Neural progenitor cell (in vitro differentiated cells): ENCODE results near the gene UPK3A. TPM values are rescaled to one million over a fixed set of nuclear protein-coding genes. Genes with fewer than 3 reads are reported as not detected.

Source experiments
- DNase-seq: peaks from one replicate; pipeline ENCODE4 v3.0.0-alpha.2; 2016; ENCODE audit warnings: low spot score
- H2AFZ ChIP-seq: fragments of 200-600 bp; sonication (generic); replicated peaks from 2 replicates; pipeline ENCODE4 v1.6.1; 2016; ENCODE audit warnings: antibody characterized with exemption
- H3F3A ChIP-seq: fragments of 200-600 bp; sonication (generic); 2 replicates; pipeline ENCODE4 v1.6.1; 2016; ENCODE audit warnings: antibody characterized with exemption, low read depth
- H3K27ac ChIP-seq: fragments of 200-600 bp; sonication (generic); 2 replicates; pipeline ENCODE4 v1.5.1; 2016; ENCODE audit warnings: mild to moderate bottlenecking
- H3K27me3 ChIP-seq: fragments of 200-600 bp; sonication (generic); 2 replicates; pipeline ENCODE4 v1.6.1; 2016; ENCODE audit warnings: mild to moderate bottlenecking, moderate library complexity
- H3K36me3 ChIP-seq: fragments of 200-600 bp; sonication (generic); 2 replicates; pipeline ENCODE4 v1.5.1; 2016
- H3K4me1 ChIP-seq: fragments of 200-600 bp; sonication (generic); 2 replicates; pipeline ENCODE4 v1.6.1; 2016; ENCODE audit warnings: mixed run types
- H3K4me2 ChIP-seq: fragments of 200-600 bp; sonication (generic); 2 replicates; pipeline ENCODE4 v1.6.1; 2016
- H3K4me3 ChIP-seq: fragments of 200-600 bp; sonication (generic); 2 replicates; pipeline ENCODE4 v1.5.1; 2016
- H3K79me2 ChIP-seq: fragments of 200-600 bp; sonication (generic); 2 replicates; pipeline ENCODE4 v1.6.1; 2016; ENCODE audit warnings: low read depth
- H3K9ac ChIP-seq: fragments of 200-600 bp; sonication (generic); 2 replicates; pipeline ENCODE4 v1.6.1; 2016
- H3K9me3 ChIP-seq: fragments of 200-600 bp; sonication (generic); 2 replicates; pipeline ENCODE4 v1.5.1; 2016; ENCODE audit warnings: low read depth
- H4K20me1 ChIP-seq: fragments of 200-600 bp; sonication (generic); 2 replicates; pipeline ENCODE4 v1.6.1; 2016; ENCODE audit warnings: low read depth
- H3K27ac Mint-ChIP-seq: 3 replicates; pipeline ENCODE4 v1.8.0; 2021; ENCODE audit warnings: mixed read lengths
- H3K27me3 Mint-ChIP-seq: 2 replicates; pipeline ENCODE4 v1.8.0; 2022; ENCODE audit warnings: low read depth, mild to moderate bottlenecking, inconsistent platforms, moderate library complexity, mixed read lengths; ENCODE audit not compliant: insufficient read depth
- H3K36me3 Mint-ChIP-seq: 3 replicates; pipeline ENCODE4 v1.8.0; 2021; ENCODE audit warnings: mixed read lengths
- H3K4me1 Mint-ChIP-seq: 3 replicates; pipeline ENCODE4 v1.8.0; 2021; ENCODE audit warnings: mixed read lengths
- H3K4me3 Mint-ChIP-seq: 3 replicates; pipeline ENCODE4 v1.8.0; 2021; ENCODE audit warnings: mild to moderate bottlenecking, moderate library complexity, mixed read lengths
- H3K9me3 Mint-ChIP-seq: 3 replicates; pipeline ENCODE4 v1.8.0; 2020; ENCODE audit warnings: mixed read lengths
- CTCF ChIP-seq: fragments of 200-600 bp; sonication (generic); IDR thresholded peaks from 2 replicates; pipeline ENCODE4 v1.5.1; 2017; ENCODE audit warnings: antibody characterized with exemption, mild to moderate bottlenecking
- EZH2 ChIP-seq: fragments of 200-600 bp; sonication (generic); IDR thresholded peaks from 2 replicates; pipeline ENCODE4 v1.6.1; 2017; ENCODE audit warnings: antibody characterized with exemption, mild to moderate bottlenecking, moderate library complexity
- EZH2phosphoT487 ChIP-seq: fragments of 200-600 bp; sonication (generic); IDR thresholded peaks from 2 replicates; pipeline ENCODE4 v1.6.1; 2017; ENCODE audit warnings: antibody characterized with exemption
- total RNA-seq: library from RNA; depleted of rRNA; stranded (reverse); fragments of >200 nt; gene quantifications from 2 replicates; pipeline ENCODE4 v1.2.3, GENCODE V29; 2015; ENCODE audit warnings: low replicate concordance

The UPK3A gene
- total RNA-seq, 1 donor from 2014 or later = not detected

GRCh38 chr22:45340323-45340722, 55.6 kb downstream of the UPK3A start:
- no peaks in the 10 kb centered on the region for H3K27me3 ChIP-seq
- no peak overlapping the region for H3K4me3 Mint-ChIP-seq
- no peak overlapping the region for H3K4me2 ChIP-seq
- H3K27me3 Mint-ChIP-seq = peaks cover 2% of the 10 kb centered on the region
- H3F3A ChIP-seq = no peaks in the 10 kb centered on the region
- H3K36me3 Mint-ChIP-seq = peaks cover 20% of the 10 kb centered on the region
- no peak overlapping the region for H3K27ac Mint-ChIP-seq
- H3K9me3 Mint-ChIP-seq = no peaks in the 10 kb centered on the region
- no peak overlapping the region for H3K4me3 ChIP-seq
- no peaks in the 10 kb centered on the region for H4K20me1 ChIP-seq
- H3K27ac ChIP-seq = no peak overlapping the region
- H2AFZ ChIP-seq = no peak overlapping the region
- peaks cover 20% of the 10 kb centered on the region for H3K4me1 Mint-ChIP-seq
- no peak overlapping the region for H3K9ac ChIP-seq
- TF ChIP-seq EZH2 = no peak
- no peak for TF ChIP-seq CTCF
- no peak for TF ChIP-seq EZH2phosphoT487
- no peaks in the 10 kb centered on the region for H3K79me2 ChIP-seq
- no peaks in the 10 kb centered on the region for H3K4me1 ChIP-seq
- H3K9me3 ChIP-seq = no peaks in the 10 kb centered on the region
- DNase-seq = no peak
- no peaks in the 10 kb centered on the region for H3K36me3 ChIP-seq

GRCh38 chr22:45341498-45341897, 56.7 kb downstream of the UPK3A start:
- Histone ChIP-seq H3K4me3 (no peak overlapping the region), H3K4me2 (no peak overlapping the region), H3K4me1 (no peaks in the 10 kb centered on the region), H3K36me3 (no peaks in the 10 kb centered on the region), H3K9ac (no peak overlapping the region), H2AFZ (no peak overlapping the region), H3K79me2 (no peaks in the 10 kb centered on the region), H4K20me1 (no peaks in the 10 kb centered on the region), H3K9me3 (no peaks in the 10 kb centered on the region), H3K27ac (no peak overlapping the region), H3F3A (no peaks in the 10 kb centered on the region), H3K27me3 (no peaks in the 10 kb centered on the region)
- H3K4me1 Mint-ChIP-seq = peaks cover 13% of the 10 kb centered on the region
- H3K9me3 Mint-ChIP-seq = no peaks in the 10 kb centered on the region
- no peak overlapping the region for H3K27ac Mint-ChIP-seq
- peaks cover 21% of the 10 kb centered on the region for H3K36me3 Mint-ChIP-seq
- peaks cover 1% of the 10 kb centered on the region for H3K27me3 Mint-ChIP-seq
- no peak overlapping the region for H3K4me3 Mint-ChIP-seq
- no peak for DNase-seq
- TF ChIP-seq EZH2phosphoT487 (no peak), CTCF (no peak), EZH2 (no peak)

- Histone ChIP-seq H3K4me2 (no peak overlapping the region), H3K4me1 (no peaks in the 10 kb centered on the region), H3K4me3 (no peak overlapping the region), H3K36me3 (no peaks in the 10 kb centered on the region), H3K9ac (no peak overlapping the region), H3K27ac (no peak overlapping the region), H2AFZ (no peak overlapping the region), H3F3A (no peaks in the 10 kb centered on the region), H3K27me3 (no peaks in the 10 kb centered on the region), H3K79me2 (no peaks in the 10 kb centered on the region), H3K9me3 (no peaks in the 10 kb centered on the region), H4K20me1 (no peaks in the 10 kb centered on the region)
- H3K4me1 Mint-ChIP-seq = peaks cover 4% of the 10 kb centered on the region
- no peaks in the 10 kb centered on the region for H3K27me3 Mint-ChIP-seq
- H3K4me3 Mint-ChIP-seq = no peak overlapping the region
- no peak for DNase-seq
- TF ChIP-seq EZH2 = no peak
- no peak for TF ChIP-seq CTCF
- TF ChIP-seq EZH2phosphoT487 = no peak
- H3K27ac Mint-ChIP-seq = no peak overlapping the region
- no peaks in the 10 kb centered on the region for H3K9me3 Mint-ChIP-seq
- H3K36me3 Mint-ChIP-seq = peaks cover 20% of the 10 kb centered on the region
These were observed 58.4 kb downstream of the UPK3A start for GRCh38 chr22:45343143-45343542.
